ENCODE measurements around the gene CABCOCO1.

The CABCOCO1 gene

DNA sequence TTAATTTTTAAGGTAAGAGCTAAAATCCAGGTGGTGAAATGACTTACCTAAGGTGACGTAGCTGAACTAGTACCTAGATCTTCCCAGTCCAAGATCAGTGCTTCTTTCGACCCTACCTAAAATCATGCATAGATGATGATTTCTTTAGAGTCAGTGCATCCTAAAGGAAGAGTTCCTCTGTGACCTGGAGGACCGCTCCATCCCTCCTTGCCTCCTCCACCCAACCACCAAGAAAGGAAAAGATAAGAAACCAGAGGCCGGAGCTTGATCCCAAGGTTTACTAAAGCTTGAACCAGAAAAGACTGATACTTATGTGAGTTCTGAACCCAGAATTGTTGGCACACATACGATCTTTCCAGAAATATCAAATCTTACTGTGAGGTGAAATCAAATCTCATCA is 101.8 kb downstream of the CABCOCO1 start:
- H3K9me3 ChIP-seq (ENCODE audit: insufficient read depth, low read length, severe bottlenecking) = no peaks in the 10 kb centered on the region
- no peaks in the 10 kb centered on the region for H3K36me3 ChIP-seq (ENCODE audit: insufficient read depth, low read length)
- no peaks in the 10 kb centered on the region for H4K20me1 ChIP-seq (ENCODE audit: insufficient read depth, low read length)
- ATAC-seq (ENCODE audit: insufficient read depth, low read depth) (no peak), DNase-seq (no peak)
- no peak overlapping the region for H3K4me3 ChIP-seq (ENCODE audit: low read depth in 1 of 2, low read length in 2 of 2)
- no peak overlapping the region for H2AFZ ChIP-seq (ENCODE audit: low read depth, low read length)
- no peak overlapping the region for H3K9ac ChIP-seq (ENCODE audit: low read depth, low read length)
- peaks cover 19% of the 10 kb centered on the region for H3K4me1 ChIP-seq (ENCODE audit: insufficient read depth, low read length)
- H3K79me2 ChIP-seq (ENCODE audit: insufficient read depth, low read length) = no peaks in the 10 kb centered on the region
- TF ChIP-seq, protein P1, sequence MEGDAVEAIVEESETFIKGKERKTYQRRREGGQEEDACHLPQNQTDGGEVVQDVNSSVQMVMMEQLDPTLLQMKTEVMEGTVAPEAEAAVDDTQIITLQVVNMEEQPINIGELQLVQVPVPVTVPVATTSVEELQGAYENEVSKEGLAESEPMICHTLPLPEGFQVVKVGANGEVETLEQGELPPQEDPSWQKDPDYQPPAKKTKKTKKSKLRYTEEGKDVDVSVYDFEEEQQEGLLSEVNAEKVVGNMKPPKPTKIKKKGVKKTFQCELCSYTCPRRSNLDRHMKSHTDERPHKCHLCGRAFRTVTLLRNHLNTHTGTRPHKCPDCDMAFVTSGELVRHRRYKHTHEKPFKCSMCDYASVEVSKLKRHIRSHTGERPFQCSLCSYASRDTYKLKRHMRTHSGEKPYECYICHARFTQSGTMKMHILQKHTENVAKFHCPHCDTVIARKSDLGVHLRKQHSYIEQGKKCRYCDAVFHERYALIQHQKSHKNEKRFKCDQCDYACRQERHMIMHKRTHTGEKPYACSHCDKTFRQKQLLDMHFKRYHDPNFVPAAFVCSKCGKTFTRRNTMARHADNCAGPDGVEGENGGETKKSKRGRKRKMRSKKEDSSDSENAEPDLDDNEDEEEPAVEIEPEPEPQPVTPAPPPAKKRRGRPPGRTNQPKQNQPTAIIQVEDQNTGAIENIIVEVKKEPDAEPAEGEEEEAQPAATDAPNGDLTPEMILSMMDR (IDR thresholded peaks at IDR 0.05; ENCODE audit: borderline replicate concordance, extremely low read depth, low read length, poor library complexity, severe bottlenecking) = no peak
- TF ChIP-seq EZH2 (IDR thresholded peaks at IDR 0.05; ENCODE audit: borderline replicate concordance, low read depth, low read length, severe bottlenecking) = no peak
- H3K27ac ChIP-seq (ENCODE audit: low read length) = no peak overlapping the region
- no peaks in the 10 kb centered on the region for H3K27me3 ChIP-seq (ENCODE audit: insufficient read depth, low read length, poor library complexity)
- no peak overlapping the region for H3K4me2 ChIP-seq (ENCODE audit: insufficient read depth, low read length)

DNA sequence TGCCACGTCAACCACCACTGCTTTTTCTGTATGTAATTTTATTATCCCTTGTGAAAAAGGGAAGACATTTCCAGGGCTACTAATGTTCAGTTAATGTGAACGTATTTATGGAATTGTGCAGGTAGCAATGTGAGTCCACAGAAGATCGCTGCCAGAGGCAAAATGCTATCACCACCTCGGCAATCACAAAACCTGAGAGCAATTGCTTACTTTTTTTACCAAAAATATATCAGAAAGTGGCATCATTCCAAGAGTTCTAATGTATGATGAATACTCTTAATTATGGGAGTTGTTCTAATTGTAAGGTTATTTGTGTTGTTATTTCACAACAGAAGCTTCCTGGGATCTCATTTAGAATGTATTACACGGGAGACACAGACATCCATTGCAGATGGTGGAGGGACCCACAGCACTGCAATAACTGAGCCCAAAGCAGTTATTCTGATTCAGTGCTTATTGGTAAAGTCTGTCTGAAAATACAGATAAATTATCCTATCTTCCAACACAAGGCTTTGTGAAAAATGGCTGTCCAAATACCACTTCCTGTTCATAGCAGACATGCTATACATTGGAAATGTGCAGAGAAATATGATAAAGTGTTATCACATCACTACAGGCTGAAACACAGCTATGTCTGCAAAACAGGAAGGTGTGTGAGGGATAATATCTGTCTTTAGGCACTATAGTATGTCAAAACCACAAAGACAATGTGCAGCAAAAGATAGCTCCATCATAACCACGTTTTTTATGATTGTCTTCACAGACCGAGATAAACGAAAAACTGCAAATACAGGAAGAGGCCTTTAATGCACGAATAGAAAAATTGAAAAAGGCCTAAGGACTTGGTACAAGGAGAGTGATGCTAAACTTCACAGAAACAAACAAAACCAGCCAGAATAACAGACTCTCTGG is 102.7 kb downstream of the CABCOCO1 start:
- Histone ChIP-seq H3K9me3 (ENCODE audit: insufficient read depth, low read length, severe bottlenecking) (no peaks in the 10 kb centered on the region), H3K4me1 (ENCODE audit: insufficient read depth, low read length) (peaks cover 19% of the 10 kb centered on the region), H3K27me3 (ENCODE audit: insufficient read depth, low read length, poor library complexity) (no peaks in the 10 kb centered on the region), H2AFZ (ENCODE audit: low read depth, low read length) (peak overlapping the region; percentile 68), H3K9ac (ENCODE audit: low read depth, low read length) (peak overlapping the region; percentile 3; the same call in 1 of the 2 replicates), H3K4me2 (ENCODE audit: insufficient read depth, low read length) (peak overlapping the region; percentile 42), H4K20me1 (ENCODE audit: insufficient read depth, low read length) (no peaks in the 10 kb centered on the region), H3K36me3 (ENCODE audit: insufficient read depth, low read length) (no peaks in the 10 kb centered on the region), H3K79me2 (ENCODE audit: insufficient read depth, low read length) (no peaks in the 10 kb centered on the region), H3K4me3 (ENCODE audit: low read depth in 1 of 2, low read length in 2 of 2) (peak overlapping the region in 1 of 2 experiments; percentile 13; a peak in 1 of 4 replicates), H3K27ac (ENCODE audit: low read length) (peak overlapping the region; percentile 67)
- peak; percentile 93 for ATAC-seq (ENCODE audit: insufficient read depth, low read depth)
- peak; percentile 21 for DNase-seq
- no peak for TF ChIP-seq EZH2 (IDR thresholded peaks at IDR 0.05; ENCODE audit: borderline replicate concordance, low read depth, low read length, severe bottlenecking)
- TF ChIP-seq, protein P1 (IDR thresholded peaks at IDR 0.05; ENCODE audit: borderline replicate concordance, extremely low read depth, low read length, poor library complexity, severe bottlenecking) = no peak

DNA sequence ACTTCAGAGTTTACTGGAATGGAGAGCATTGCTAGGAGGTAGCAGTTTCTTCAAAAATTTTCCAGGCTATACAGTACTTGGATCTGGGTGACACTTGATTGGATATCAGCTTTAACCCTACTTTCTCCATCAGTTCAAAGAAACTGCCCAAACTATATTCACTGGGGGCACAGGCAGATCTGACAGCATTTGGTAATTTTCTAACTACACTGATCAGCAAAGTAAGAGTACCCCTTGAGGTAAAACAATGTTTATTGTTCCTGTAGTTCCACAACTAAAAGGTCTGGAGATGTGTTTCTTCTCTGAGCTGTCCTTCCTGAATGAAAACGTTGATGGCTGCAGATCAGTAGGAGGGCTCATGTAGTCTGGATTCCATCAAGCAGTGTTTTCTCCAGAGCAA is 104.2 kb downstream of the CABCOCO1 start:
- no peaks in the 10 kb centered on the region for H3K36me3 ChIP-seq (ENCODE audit: insufficient read depth, low read length)
- H3K9me3 ChIP-seq (ENCODE audit: insufficient read depth, low read length, severe bottlenecking) = no peaks in the 10 kb centered on the region
- no peak overlapping the region for H3K4me2 ChIP-seq (ENCODE audit: insufficient read depth, low read length)
- DNase-seq (no peak), ATAC-seq (ENCODE audit: insufficient read depth, low read depth) (no peak)
- no peaks in the 10 kb centered on the region for H3K27me3 ChIP-seq (ENCODE audit: insufficient read depth, low read length, poor library complexity)
- 0 out of 2 replicates have a peak overlapping the region, but pooled peaks have one; percentile 38 for H2AFZ ChIP-seq (ENCODE audit: low read depth, low read length)
- no peak overlapping the region for H3K9ac ChIP-seq (ENCODE audit: low read depth, low read length)
- no peak overlapping the region for H3K4me3 ChIP-seq (ENCODE audit: low read depth in 1 of 2, low read length in 2 of 2)
- H3K79me2 ChIP-seq (ENCODE audit: insufficient read depth, low read length) = no peaks in the 10 kb centered on the region
- H3K4me1 ChIP-seq (ENCODE audit: insufficient read depth, low read length) = peaks cover 19% of the 10 kb centered on the region
- H3K27ac ChIP-seq (ENCODE audit: low read length) = no peak overlapping the region
- no peaks in the 10 kb centered on the region for H4K20me1 ChIP-seq (ENCODE audit: insufficient read depth, low read length)
- no peak for TF ChIP-seq EZH2 (IDR thresholded peaks at IDR 0.05; ENCODE audit: borderline replicate concordance, low read depth, low read length, severe bottlenecking)
- TF ChIP-seq, protein P1 (IDR thresholded peaks at IDR 0.05; ENCODE audit: borderline replicate concordance, extremely low read depth, low read length, poor library complexity, severe bottlenecking) = no peak

Measured in DND-41 (cell line).